IMR-90 (cell line): Measurements from ENCODE around the gene RAB3C. TPM values are rescaled to one million over a fixed set of nuclear protein-coding genes. Genes with fewer than 3 reads are reported as not detected.

Experiments
- ATAC-seq: fragments of 200-7000 bp; cut with Tn5 transposase; 2 replicates; pipeline ENCODE4 v1.9.1; 2020; ENCODE audit warnings: low read depth, mild to moderate bottlenecking, moderate library complexity
- BruUV-seq: library from RNA; stranded (reverse); fragments of 400-500 nt; replicated peaks from 2 replicates; lab custom pipeline; 2021; lab: Mats Ljungman, UMichigan
- CTCF ChIA-PET: fragments of 300-600 bp; formaldehyde crosslinking; extraction: SDS; loops from one replicate; lab custom pipeline; 2021; ENCODE audit warnings: antibody characterized with exemption; lab: Yijun Ruan, JAX
- POLR2A ChIA-PET: fragments of 300-600 bp; sonication (Branson Sonifier 250); formaldehyde crosslinking; loops from one replicate; lab custom pipeline; 2022; ENCODE audit warnings: antibody characterized with exemption; ENCODE audit not compliant: unreplicated experiment; lab: Charles Lee
- DNase-seq: peaks from one replicate; pipeline ENCODE4 v3.0.0; 2013
- H2AFZ ChIP-seq: replicated peaks from 2 replicates; pipeline ENCODE3; 2013; ENCODE audit warnings: low read length, mild to moderate bottlenecking; ENCODE audit not compliant: poor library complexity
- H2AK5ac ChIP-seq: 2 replicates; pipeline ENCODE4 v1.6.1; 2013; ENCODE audit warnings: low read depth, low read length, inconsistent platforms
- H2AK9ac ChIP-seq: replicated peaks from 2 replicates; pipeline ENCODE3; 2013; ENCODE audit warnings: mild to moderate bottlenecking, low read depth, low read length, moderate library complexity; ENCODE audit not compliant: poor library complexity
- H2BK120ac ChIP-seq: 2 replicates; pipeline ENCODE4 v1.6.1; 2013; ENCODE audit warnings: low read depth, low read length, inconsistent platforms
- H2BK15ac ChIP-seq: 3 replicates; pipeline ENCODE4 v1.6.1; 2013; ENCODE audit warnings: low read depth, low read length, inconsistent platforms
- H2BK20ac ChIP-seq: 2 replicates; pipeline ENCODE4 v1.6.1; 2013; ENCODE audit warnings: low read depth, mild to moderate bottlenecking, inconsistent platforms, low read length, moderate library complexity
- H2BK5ac ChIP-seq: 2 replicates; pipeline ENCODE4 v1.6.1; 2013; ENCODE audit warnings: mild to moderate bottlenecking, low read depth, low read length, inconsistent platforms; ENCODE audit not compliant: poor library complexity, severe bottlenecking
- H3K14ac ChIP-seq: replicated peaks from 2 replicates; pipeline ENCODE4 v1.6.1; 2013; ENCODE audit warnings: low read depth, low read length, inconsistent platforms
- H3K18ac ChIP-seq: 2 replicates; pipeline ENCODE4 v1.6.1; 2013; ENCODE audit warnings: low read depth, low read length, control low read depth
- H3K23ac ChIP-seq: 2 replicates; pipeline ENCODE4 v1.6.1; 2013; ENCODE audit warnings: low read depth, low read length, inconsistent platforms
- H3K27ac ChIP-seq: 2 replicates; pipeline ENCODE4 v1.5.1; 2013; ENCODE audit warnings: mild to moderate bottlenecking, control low read depth, low read length; ENCODE audit not compliant: insufficient read depth
- H3K27me3 ChIP-seq: 2 replicates; pipeline ENCODE4 v1.6.1; 2013; ENCODE audit warnings: low read length; ENCODE audit not compliant: control insufficient read depth, insufficient read depth
- H3K36me3 ChIP-seq: 2 replicates; pipeline ENCODE4 v1.6.1; 2013; ENCODE audit warnings: low read length, mixed read lengths; ENCODE audit not compliant: control insufficient read depth, insufficient read depth
- H3K4ac ChIP-seq: 2 replicates; pipeline ENCODE4 v1.6.1; 2013; ENCODE audit warnings: low read depth, low read length, inconsistent platforms
- H3K4me1 ChIP-seq: 2 replicates; pipeline ENCODE4 v1.6.1; 2013; ENCODE audit warnings: low read length, mixed read lengths; ENCODE audit not compliant: control insufficient read depth, insufficient read depth
- H3K4me2 ChIP-seq: 2 replicates; pipeline ENCODE4 v1.6.1; 2013; ENCODE audit warnings: low read depth, mild to moderate bottlenecking, control low read depth, low read length, moderate library complexity
- H3K4me3 ChIP-seq: 2 replicates; pipeline ENCODE4 v1.5.1; 2013; ENCODE audit warnings: low read depth, mild to moderate bottlenecking, control low read depth, low read length, moderate library complexity; ENCODE audit not compliant: insufficient read depth
- H3K56ac ChIP-seq: 2 replicates; pipeline ENCODE4 v1.6.1; 2013; ENCODE audit warnings: low read length, inconsistent platforms; ENCODE audit not compliant: insufficient read depth; ENCODE audit errors: extremely low read depth
- H3K79me1 ChIP-seq, 2 experiments: 2 replicates each; pipeline ENCODE4 v1.6.1; 2013; ENCODE audit warnings: low read length in 2 of 2, inconsistent platforms in 1 of 2, low read depth in 1 of 2
- H3K9ac ChIP-seq: 2 replicates; pipeline ENCODE4 v1.6.1; 2013; ENCODE audit warnings: low read depth, low read length, control low read depth
- H3K9me1 ChIP-seq: 2 replicates; pipeline ENCODE4 v1.6.1; 2013; ENCODE audit warnings: low read length, inconsistent platforms; ENCODE audit not compliant: insufficient read depth
- H3K9me3 ChIP-seq: 2 replicates; pipeline ENCODE4 v1.6.1; 2013; ENCODE audit warnings: low read length; ENCODE audit not compliant: control insufficient read depth, insufficient read depth
- H4K20me1 ChIP-seq: 2 replicates; pipeline ENCODE4 v1.6.1; 2013; ENCODE audit warnings: low read length, inconsistent platforms; ENCODE audit not compliant: insufficient read depth
- H4K5ac ChIP-seq: 2 replicates; pipeline ENCODE4 v1.6.1; 2013; ENCODE audit warnings: mild to moderate bottlenecking, low read depth, low read length, control low read depth
- H4K8ac ChIP-seq, 2 experiments: 2 replicates each; pipeline ENCODE4 v1.6.1; 2013; ENCODE audit warnings: low read depth in 2 of 2, low read length in 2 of 2, control low read depth in 1 of 2, inconsistent platforms in 1 of 2
- H4K91ac ChIP-seq: 2 replicates; pipeline ENCODE4 v1.6.1; 2013; ENCODE audit warnings: low read depth, low read length, inconsistent platforms; ENCODE audit not compliant: insufficient read depth
- POLR2A ChIP-seq: IDR thresholded peaks from 2 replicates; pipeline ENCODE4 v1.6.1; 2012; ENCODE audit warnings: mild to moderate bottlenecking, low read depth, low read length
- USF2 ChIP-seq: fragments of 150-350 bp; IDR thresholded peaks from 2 replicates; pipeline ENCODE4 v1.6.1; 2017; ENCODE audit warnings: mild to moderate bottlenecking, antibody characterized with exemption, low read length, low read depth
- dilution Hi-C: fragments of 300-500 bp; cut with HindIII; formaldehyde crosslinking; loops from one replicate; pipeline ENCODE4 v1.14.3; 2018; ENCODE audit warnings: low sequenced_read_pairs; ENCODE audit not compliant: unreplicated experiment
- in situ Hi-C: fragments of 300-500 bp; cut with MboI; formaldehyde crosslinking; loops from 3 replicates; pipeline ENCODE4 v1.14.3; 2019; ENCODE audit warnings: low sequenced_read_pairs, inconsistent platforms, mixed read lengths
- intact Hi-C: fragments of 100-400 bp; cut with micrococcal nuclease; formaldehyde crosslinking; loops from 2 replicates; pipeline ENCODE4 v1.10.0; 2022
- polyA plus RNA-seq, 3 experiments: library from polyadenylated mRNA; depleted of rRNA; stranded (reverse); fragments of >200 nt; gene quantifications; 2 replicates each; pipeline ENCODE4 v1.2.3, GENCODE V29; 2012; ENCODE audit warnings: low replicate concordance in 1 of 3
- total RNA-seq: library from RNA; depleted of rRNA; stranded (reverse); fragments of >200 nt; gene quantifications from 2 replicates; pipeline ENCODE4 v1.2.3, GENCODE V29; 2012

Gene RAB3C
- total and polyA plus RNA-seq, 2 of the 4 experiments (the other 2 are of a cell fraction): not detected

DNA sequence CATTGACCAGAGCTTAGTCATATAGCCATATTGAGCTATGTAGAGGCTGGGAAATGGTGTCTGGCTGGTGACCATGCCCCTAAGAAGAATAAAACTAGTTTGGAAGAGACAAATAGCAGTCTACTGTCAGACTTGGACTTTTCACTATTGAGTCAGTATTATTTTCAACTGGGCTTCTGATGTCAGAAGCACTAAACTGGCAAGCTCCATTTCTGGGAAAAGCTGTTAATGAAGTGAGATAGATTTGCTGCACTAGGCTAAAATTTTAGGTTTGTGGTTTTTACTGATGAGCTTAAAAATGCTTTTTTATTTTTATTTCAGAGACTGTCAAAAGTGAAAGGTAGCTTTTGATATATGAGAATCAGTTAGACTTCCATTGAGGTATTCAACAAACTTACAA is 220.2 kb downstream of the RAB3C start:
- ChIA-PET POLR2A (no interaction called here), CTCF (no interaction called here)
- in situ Hi-C loops: no loop called here

More for the DNA sequence above, 220.2 kb downstream of the RAB3C start:
- H2BK20ac ChIP-seq: no peak overlapping the region
- no peak for DNase-seq
- intact Hi-C loops: no loop called here
- no peaks in the 10 kb centered on the region for H3K4me1 ChIP-seq
- no peak overlapping the region for H4K91ac ChIP-seq
- H3K4me3 ChIP-seq: no peak overlapping the region
- H3K4me2 ChIP-seq: no peak overlapping the region
- no peak overlapping the region for H4K8ac ChIP-seq
- no peaks in the 10 kb centered on the region for H3K9me3 ChIP-seq
- H3K14ac ChIP-seq: no peak overlapping the region
- H3K36me3 ChIP-seq: no peaks in the 10 kb centered on the region
- no peak overlapping the region for H3K18ac ChIP-seq
- H3K27me3 ChIP-seq: no peaks in the 10 kb centered on the region
- dilution Hi-C loops: no loop called here
- BruUV-seq: no TSS peak
- H3K9ac ChIP-seq: no peak overlapping the region
- no peak overlapping the region for H3K56ac ChIP-seq
- TF ChIP-seq POLR2A: no peak
- no peak for TF ChIP-seq USF2
- no peaks in the 10 kb centered on the region for H4K20me1 ChIP-seq
- no peak overlapping the region for H2AK9ac ChIP-seq
- H4K5ac ChIP-seq: no peak overlapping the region
- no peak overlapping the region for H2AK5ac ChIP-seq
- no peaks in the 10 kb centered on the region for H3K79me1 ChIP-seq
- no peak overlapping the region for H2BK5ac ChIP-seq
- no peak overlapping the region for H2AFZ ChIP-seq
- no peak overlapping the region for H3K27ac ChIP-seq
- H3K4ac ChIP-seq: no peak overlapping the region
- no peak overlapping the region for H2BK120ac ChIP-seq
- H2BK15ac ChIP-seq: no peak overlapping the region
- no peak overlapping the region for H3K23ac ChIP-seq
- no peak for ATAC-seq
- no peaks in the 10 kb centered on the region; the same call in 1 of the 2 replicates for H3K9me1 ChIP-seq
